CD4-positive, alpha-beta T cell (primary cell): ENCODE data around the gene KCNMA1. TPM values are rescaled to one million over a fixed set of nuclear protein-coding genes. Genes with fewer than 3 reads are reported as not detected.

Experiments
- ATAC-seq: fragments of 200-7000 bp; cut with Tn5 transposase; one replicate; pipeline ENCODE4 v1.10.0; 2022; ENCODE audit warnings: mild to moderate bottlenecking; ENCODE audit not compliant: poor library complexity
- CTCF ChIA-PET: fragments of 350-600 bp; sonication (Branson Sonifier 250); formaldehyde crosslinking; loops from one replicate; lab custom pipeline; 2021; ENCODE audit warnings: antibody characterized with exemption, inconsistent platforms; lab: Charles Lee
- POLR2A ChIA-PET: fragments of 350-600 bp; sonication (Branson Sonifier 250); formaldehyde crosslinking; loops from one replicate; lab custom pipeline; 2021; ENCODE audit warnings: antibody characterized with exemption, inconsistent platforms; lab: Charles Lee
- DNase-seq, 14 experiments: peaks; one replicate each; pipeline ENCODE4 v3.0.0-alpha.2; 2013 to 2020; ENCODE audit warnings: mixed read lengths in 2 of 14
- H3K27ac ChIP-seq, 2 donors: one replicate each; pipeline versions ENCODE4 v1.5.1 to v1.7.0; 2013; ENCODE audit warnings: low read length in 2 of 2, low read depth in 1 of 2, mild to moderate bottlenecking in 1 of 2
- H3K27me3 ChIP-seq, 2 experiments: 1 replicate in 1 of 2; 2 replicates in 1 of 2; pipeline versions ENCODE4 v1.6.1 to v1.7.0; 2013; ENCODE audit warnings: low read length in 2 of 2, control low read depth in 1 of 2, mild to moderate bottlenecking in 1 of 2, moderate library complexity in 1 of 2; ENCODE audit not compliant: insufficient read depth in 2 of 2, control insufficient read depth in 1 of 2
- H3K36me3 ChIP-seq: one replicate; pipeline ENCODE4 v1.6.1; 2013; ENCODE audit warnings: low read length, control low read depth; ENCODE audit not compliant: insufficient read depth
- H3K4me1 ChIP-seq: one replicate; pipeline ENCODE4 v1.6.1; 2013; ENCODE audit warnings: low read length, control low read depth; ENCODE audit not compliant: insufficient read depth
- H3K4me3 ChIP-seq: one replicate; pipeline ENCODE4 v1.5.1; 2013; ENCODE audit warnings: mild to moderate bottlenecking, low read length, moderate library complexity
- H3K9me3 ChIP-seq, 2 experiments: 1 replicate in 1 of 2; 2 replicates in 1 of 2; pipeline versions ENCODE4 v1.6.1 to v1.7.0; 2013; ENCODE audit warnings: low read length in 2 of 2, mild to moderate bottlenecking in 2 of 2, control low read depth in 1 of 2, moderate library complexity in 1 of 2; ENCODE audit not compliant: control insufficient read depth in 1 of 2, insufficient read depth in 1 of 2
- H3K27ac Mint-ChIP-seq: one replicate; pipeline ENCODE4 v1.8.0; 2020; ENCODE audit warnings: mixed read lengths
- H3K27me3 Mint-ChIP-seq: one replicate; pipeline ENCODE4 v1.8.0; 2021; ENCODE audit warnings: mixed read lengths
- H3K36me3 Mint-ChIP-seq: one replicate; pipeline ENCODE4 v1.8.0; 2021; ENCODE audit warnings: low read depth, mixed read lengths
- H3K4me1 Mint-ChIP-seq: one replicate; pipeline ENCODE4 v1.8.0; 2021; ENCODE audit warnings: low read depth, mixed read lengths
- H3K4me3 Mint-ChIP-seq: one replicate; pipeline ENCODE4 v1.8.0; 2020; ENCODE audit warnings: mild to moderate bottlenecking, mixed read lengths
- H3K9me3 Mint-ChIP-seq: one replicate; pipeline ENCODE4 v1.8.0; 2020; ENCODE audit warnings: mixed read lengths
- intact Hi-C, 2 experiments: fragments of 100-400 bp; cut with DNase I in 1 of 2; cut with micrococcal nuclease in 1 of 2; formaldehyde crosslinking; loops; one replicate each; pipeline versions ENCODE4 v1.15.1 to v1.9.0; 2023 to 2025; cut with DNase I, micrococcal nuclease
- total RNA-seq, 174 experiments: library from RNA in 2 of 174; stranded (reverse) in 2 of 174; gene quantifications; one replicate each; pipeline ENCODE4 v1.2.3 and lab custom pipeline; 2021 to 2026
- TF ChIP-seq, protein P1 (sequence below): fragments of 200-600 bp; IDR thresholded peaks from one replicate; pipeline ENCODE4 v1.8.0; 2022; ENCODE audit warnings: antibody characterized with exemption, mild to moderate bottlenecking

Gene KCNMA1
- total RNA-seq, 2 experiments from 2014 or later, result not detected

DNA sequence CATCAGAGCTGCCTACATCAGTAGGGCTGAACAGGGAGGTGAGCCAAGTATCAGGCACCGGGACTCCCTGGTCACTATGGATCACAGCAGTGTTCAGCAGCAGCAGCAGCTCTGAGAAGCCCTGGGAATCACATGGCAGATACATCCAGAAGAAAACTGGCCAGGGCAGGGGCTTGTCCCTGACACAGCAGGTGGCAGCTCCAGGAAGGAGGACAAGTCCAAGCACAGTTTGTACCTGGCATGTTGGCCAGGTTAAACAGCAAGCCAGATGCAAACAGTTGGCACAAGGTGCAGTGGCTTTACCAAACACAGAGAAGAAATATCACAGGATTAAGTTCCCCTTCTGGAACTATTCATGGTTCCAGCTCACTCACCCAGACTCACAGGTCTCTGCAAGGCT lies 139.4 kb downstream of the KCNMA1 start:
- H3K27ac Mint-ChIP-seq, result no peak overlapping the region
- peaks cover 4% of the 10 kb centered on the region for H3K27me3 Mint-ChIP-seq
- H3K9me3 Mint-ChIP-seq, result no peaks in the 10 kb centered on the region

DNA sequence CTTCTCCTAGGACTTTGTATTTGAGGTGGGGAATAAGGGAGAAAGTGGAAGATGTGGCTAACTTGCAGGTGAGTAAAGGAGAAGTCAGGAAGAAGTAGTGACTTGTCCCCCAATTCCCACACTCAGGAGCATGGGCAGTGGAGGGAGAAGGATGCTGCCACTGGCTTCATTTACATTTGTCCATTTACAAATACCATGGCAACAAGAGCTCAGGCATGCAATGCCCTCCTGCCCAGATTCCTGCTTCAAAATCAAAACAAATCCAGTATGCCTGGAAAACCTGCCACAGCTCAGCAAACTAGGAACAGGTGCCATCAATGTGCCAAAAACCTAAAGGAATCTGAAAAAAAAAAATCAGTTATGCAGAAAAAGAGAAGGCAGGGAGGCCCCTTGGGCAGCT lies 139.9 kb downstream of the KCNMA1 start:
- POLR2A ChIA-PET, result no interaction called here
- Mint-ChIP-seq H3K36me3 (no peaks in the 10 kb centered on the region), H3K27ac (no peak overlapping the region), H3K27me3 (peaks cover 4% of the 10 kb centered on the region), H3K4me1 (no peaks in the 10 kb centered on the region), H3K9me3 (no peaks in the 10 kb centered on the region), H3K4me3 (no peak overlapping the region)
- TF ChIP-seq, protein P1, sequence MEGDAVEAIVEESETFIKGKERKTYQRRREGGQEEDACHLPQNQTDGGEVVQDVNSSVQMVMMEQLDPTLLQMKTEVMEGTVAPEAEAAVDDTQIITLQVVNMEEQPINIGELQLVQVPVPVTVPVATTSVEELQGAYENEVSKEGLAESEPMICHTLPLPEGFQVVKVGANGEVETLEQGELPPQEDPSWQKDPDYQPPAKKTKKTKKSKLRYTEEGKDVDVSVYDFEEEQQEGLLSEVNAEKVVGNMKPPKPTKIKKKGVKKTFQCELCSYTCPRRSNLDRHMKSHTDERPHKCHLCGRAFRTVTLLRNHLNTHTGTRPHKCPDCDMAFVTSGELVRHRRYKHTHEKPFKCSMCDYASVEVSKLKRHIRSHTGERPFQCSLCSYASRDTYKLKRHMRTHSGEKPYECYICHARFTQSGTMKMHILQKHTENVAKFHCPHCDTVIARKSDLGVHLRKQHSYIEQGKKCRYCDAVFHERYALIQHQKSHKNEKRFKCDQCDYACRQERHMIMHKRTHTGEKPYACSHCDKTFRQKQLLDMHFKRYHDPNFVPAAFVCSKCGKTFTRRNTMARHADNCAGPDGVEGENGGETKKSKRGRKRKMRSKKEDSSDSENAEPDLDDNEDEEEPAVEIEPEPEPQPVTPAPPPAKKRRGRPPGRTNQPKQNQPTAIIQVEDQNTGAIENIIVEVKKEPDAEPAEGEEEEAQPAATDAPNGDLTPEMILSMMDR, result no peak
- no peak overlapping the region for H3K4me3 ChIP-seq
- H3K36me3 ChIP-seq, result no peaks in the 10 kb centered on the region
- H3K4me1 ChIP-seq, result no peaks in the 10 kb centered on the region
- H3K27ac ChIP-seq, result no peak overlapping the region
- peaks cover 0 to 6% of the 10 kb centered on the region in 2 experiments for H3K9me3 ChIP-seq
- ATAC-seq, result no peak
- intact Hi-C loops, result no loop called here
- CTCF ChIA-PET, result no interaction called here
- peaks cover 0 to 5% of the 10 kb centered on the region in 2 experiments for H3K27me3 ChIP-seq
- no peak for DNase-seq

More for the DNA sequence above, 139.4 kb downstream of the KCNMA1 start:
- Mint-ChIP-seq H3K4me1 (no peaks in the 10 kb centered on the region), H3K36me3 (no peaks in the 10 kb centered on the region), H3K4me3 (no peak overlapping the region)
- CTCF ChIA-PET, result no interaction called here
- intact Hi-C loops, result no loop called here
- H3K4me1 ChIP-seq, result no peaks in the 10 kb centered on the region
- TF ChIP-seq, protein P1, result no peak
- H3K27ac ChIP-seq, result no peak overlapping the region
- no peaks in the 10 kb centered on the region for H3K36me3 ChIP-seq
- POLR2A ChIA-PET, result no interaction called here
- peaks cover 0 to 5% of the 10 kb centered on the region in 2 experiments for H3K27me3 ChIP-seq
- DNase-seq (no peak), ATAC-seq (no peak)
- H3K4me3 ChIP-seq, result no peak overlapping the region
- peaks cover 0 to 6% of the 10 kb centered on the region in 2 experiments for H3K9me3 ChIP-seq

DNA sequence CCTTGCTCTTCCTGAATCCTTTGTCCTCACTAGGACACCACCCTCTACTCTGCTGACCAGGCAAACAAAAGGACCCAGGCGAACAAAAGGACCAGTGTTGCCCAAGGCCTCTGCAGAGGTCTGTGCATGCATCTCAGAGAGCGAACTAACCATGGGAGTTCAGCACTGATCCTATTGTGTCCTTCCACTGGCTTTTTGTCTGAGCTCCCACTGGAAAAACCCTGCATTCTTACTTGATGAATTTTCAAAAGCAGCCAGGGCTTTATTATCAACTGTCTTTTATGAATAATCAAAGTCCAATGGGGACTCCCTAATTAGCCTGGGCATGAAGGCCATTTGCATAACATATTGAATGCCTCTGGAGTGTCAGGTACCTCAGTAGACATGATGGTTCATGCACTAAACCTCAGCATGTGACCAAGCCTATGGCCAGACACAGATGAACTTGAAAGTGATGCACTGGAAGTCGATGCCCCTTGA lies 140.6 kb downstream of the KCNMA1 start:
- Mint-ChIP-seq H3K4me3 (no peak overlapping the region), H3K36me3 (no peaks in the 10 kb centered on the region), H3K4me1 (no peaks in the 10 kb centered on the region), H3K9me3 (no peaks in the 10 kb centered on the region), H3K27ac (no peak overlapping the region), H3K27me3 (peaks cover 4% of the 10 kb centered on the region)
- Histone ChIP-seq H3K36me3 (no peaks in the 10 kb centered on the region), H3K4me3 (no peak overlapping the region), H3K27me3 (peaks cover 0 to 5% of the 10 kb centered on the region in 2 experiments), H3K4me1 (no peaks in the 10 kb centered on the region), H3K27ac (no peak overlapping the region), H3K9me3 (peaks cover 0 to 6% of the 10 kb centered on the region in 2 experiments)
- intact Hi-C loops, result no loop called here
- TF ChIP-seq, protein P1, result no peak
- ChIA-PET CTCF (no interaction called here), POLR2A (no interaction called here)
- ATAC-seq (no peak), DNase-seq (no peak)
